Upper lobe of left lung (tissue), 6 donors: ENCODE data around the gene OGFRL1. TPM values are rescaled to one million over a fixed set of nuclear protein-coding genes. Genes with fewer than 3 reads are reported as not detected.

Experiments used
- ATAC-seq, 2 donors: fragments of 200-7000 bp; cut with Tn5 transposase; one replicate each; pipeline ENCODE4 v1.9.1; 2022; ENCODE audit warnings: mild to moderate bottlenecking in 2 of 2, moderate library complexity in 2 of 2; ENCODE audit not compliant: low FRiP score in 2 of 2
- DNase-seq, 2 donors: peaks; one replicate each; pipeline ENCODE4 v3.0.0-alpha.2; 2019 to 2020
- H3K27ac ChIP-seq, 4 donors: fragments of 200-600 bp; sonication (generic); one replicate each; pipeline ENCODE4 v1.5.1; 2016 to 2019
- H3K27me3 ChIP-seq, 4 donors: fragments of 200-600 bp; sonication (generic); one replicate each; pipeline ENCODE4 v1.5.1; 2017 to 2019
- H3K36me3 ChIP-seq, 4 donors: fragments of 200-600 bp; sonication (generic); one replicate each; pipeline ENCODE4 v1.5.1; 2016 to 2019
- H3K4me1 ChIP-seq, 4 donors: fragments of 200-600 bp; sonication (generic); one replicate each; pipeline ENCODE4 v1.5.1; 2018 to 2019
- H3K4me3 ChIP-seq, 4 donors: fragments of 200-600 bp; sonication (generic); one replicate each; pipeline ENCODE4 v1.5.1; 2017 to 2019; ENCODE audit warnings: mild to moderate bottlenecking in 2 of 4, moderate library complexity in 1 of 4
- H3K9me3 ChIP-seq, 4 donors: fragments of 200-600 bp; sonication (generic); one replicate each; pipeline ENCODE4 v1.5.1; 2018 to 2019
- CTCF ChIP-seq, 6 experiments: fragments of 450-650 bp in 4 of 6; fragments of 200-600 bp in 2 of 6; sonication (generic) in 2 of 6; IDR thresholded peaks; one replicate each; pipeline ENCODE4 v1.5.1; 2016 to 2019; ENCODE audit warnings: antibody characterized with exemption in 6 of 6
- EP300 ChIP-seq, 4 donors: sonication (generic); formaldehyde crosslinking; IDR thresholded peaks; one replicate each; pipeline ENCODE4 v1.5.1; 2017; ENCODE audit warnings: antibody characterized with exemption in 4 of 4, control low read depth in 2 of 4
- POLR2A ChIP-seq, 4 donors: fragments of 450-650 bp; IDR thresholded peaks; one replicate each; pipeline ENCODE4 v1.5.1; 2016 to 2017; ENCODE audit warnings: antibody characterized with exemption in 4 of 4, mild to moderate bottlenecking in 2 of 4
- POLR2AphosphoS5 ChIP-seq, 2 donors: sonication (generic); formaldehyde crosslinking; IDR thresholded peaks; one replicate each; pipeline ENCODE4 v1.5.1; 2017; ENCODE audit warnings: antibody characterized with exemption in 2 of 2
- WGBS, 2 donors: methylation state at CpG; one replicate each; pipeline ENCODE4 v1.1.5; 2017 to 2018; 5-methylcytosine and 5-hydroxymethylcytosine counted together
- total RNA-seq, 6 donors: library from RNA; depleted of rRNA in 4 of 6; stranded (reverse); fragments of >200 nt in 4 of 6; gene quantifications; one replicate each; pipeline versions ENCODE4 v1.1.0 to v1.2.1, GENCODE V29; 2016 to 2021
- donor health status: DM: no; HTN: no; CAD: no; lungs with moderate emphysema.
- donor health status: DM: no; HTN: yes; CAD: no; lungs with severe emphysema.

OGFRL1 gene
- total RNA-seq, 6 donors from 2014 or later = 11.5 to 36.1 (median 22.0) TPM

- Histone ChIP-seq H3K27ac (no peak overlapping the region), H3K4me3 (no peak overlapping the region), H3K9me3 (no peaks in the 10 kb centered on the region), H3K27me3 (no peaks in the 10 kb centered on the region), H3K4me1 (peaks cover 2 to 18% (median 12%) of the 10 kb centered on the region in 4 donors), H3K36me3 (peaks cover 0 to 7% (median 0%) of the 10 kb centered on the region in 4 donors)
- DNase-seq = peak in 1 of 2 donors; percentile 26
- no peak for TF ChIP-seq CTCF (IDR thresholded peaks at IDR 0.05)
- peak; percentile 57 to 71 for TF ChIP-seq POLR2AphosphoS5 (IDR thresholded peaks at IDR 0.05)
- TF ChIP-seq EP300 (IDR thresholded peaks at IDR 0.05) = peak in 2 of 4 donors; percentile 11 to 77
- WGBS, 2 donors = 50 to 75% methylated on average over 2 of the region's 2 CpGs
- ATAC-seq = peak in 1 of 2 donors; percentile 55
Measured at GRCh38 chr6:71333697-71334096, 45.1 kb downstream of the OGFRL1 start.

- no peak for ATAC-seq
- H3K4me1 ChIP-seq = peaks cover 2 to 18% (median 12%) of the 10 kb centered on the region in 4 donors
- H3K27ac ChIP-seq = no peak overlapping the region
- TF ChIP-seq POLR2AphosphoS5 (IDR thresholded peaks at IDR 0.05) (no peak), CTCF (IDR thresholded peaks at IDR 0.05) (no peak), EP300 (IDR thresholded peaks at IDR 0.05) (peak in 1 of 4 donors; percentile 78)
- peaks cover 0 to 4% (median 0%) of the 10 kb centered on the region in 4 donors for H3K36me3 ChIP-seq
- no peak for DNase-seq
- no peaks in the 10 kb centered on the region for H3K9me3 ChIP-seq
- no peaks in the 10 kb centered on the region for H3K27me3 ChIP-seq
- H3K4me3 ChIP-seq = no peak overlapping the region
Measured at GRCh38 chr6:71334768-71335167, 46.2 kb downstream of the OGFRL1 start.

- peaks cover 0 to 3% (median 0%) of the 10 kb centered on the region in 4 donors for H3K36me3 ChIP-seq
- H3K4me3 ChIP-seq = no peak overlapping the region
Measured at GRCh38 chr6:71335544-71335943, 46.9 kb downstream of the OGFRL1 start.

GRCh38 chr6:71336901-71337300, 48.3 kb downstream of the OGFRL1 start:
- H3K36me3 ChIP-seq = no peaks in the 10 kb centered on the region
- ATAC-seq = no peak
- H3K9me3 ChIP-seq = no peaks in the 10 kb centered on the region
- WGBS, 2 donors = 54 to 75% methylated on average over 2 of the region's 2 CpGs
- H3K4me1 ChIP-seq = peaks cover 2 to 18% (median 12%) of the 10 kb centered on the region in 4 donors
- no peak overlapping the region for H3K27ac ChIP-seq
- no peak for DNase-seq
- no peak overlapping the region for H3K4me3 ChIP-seq
- no peak for TF ChIP-seq POLR2AphosphoS5 (IDR thresholded peaks at IDR 0.05)
- TF ChIP-seq CTCF (IDR thresholded peaks at IDR 0.05) = no peak
- no peak for TF ChIP-seq EP300 (IDR thresholded peaks at IDR 0.05)
- no peak for TF ChIP-seq POLR2A (IDR thresholded peaks at IDR 0.05)
- H3K27me3 ChIP-seq = no peaks in the 10 kb centered on the region

More at GRCh38 chr6:71335544-71335943, 46.9 kb downstream of the OGFRL1 start:
- ATAC-seq = no peak
- no peak overlapping the region for H3K27ac ChIP-seq
- DNase-seq = no peak
- TF ChIP-seq POLR2AphosphoS5 (IDR thresholded peaks at IDR 0.05) (no peak), CTCF (IDR thresholded peaks at IDR 0.05) (no peak), POLR2A (IDR thresholded peaks at IDR 0.05) (no peak), EP300 (IDR thresholded peaks at IDR 0.05) (no peak)
- peaks cover 2 to 18% (median 12%) of the 10 kb centered on the region in 4 donors for H3K4me1 ChIP-seq
- no peaks in the 10 kb centered on the region for H3K9me3 ChIP-seq
- no peaks in the 10 kb centered on the region for H3K27me3 ChIP-seq

- no peak overlapping the region for H3K4me3 ChIP-seq
- no peak for TF ChIP-seq EP300 (IDR thresholded peaks at IDR 0.05)
- no peak for TF ChIP-seq CTCF (IDR thresholded peaks at IDR 0.05)
- no peak for TF ChIP-seq POLR2AphosphoS5 (IDR thresholded peaks at IDR 0.05)
- no peak for TF ChIP-seq POLR2A (IDR thresholded peaks at IDR 0.05)
- no peak overlapping the region for H3K27ac ChIP-seq
- ATAC-seq (no peak), DNase-seq (no peak)
- WGBS, 2 donors = 91 to 92% methylated on average over 4 of the region's 4 CpGs
- peaks cover 0 to 2% (median 0%) of the 10 kb centered on the region in 4 donors for H3K36me3 ChIP-seq
- peaks cover 0 to 15% (median 5%) of the 10 kb centered on the region in 4 donors for H3K4me1 ChIP-seq
- H3K9me3 ChIP-seq = no peaks in the 10 kb centered on the region
- H3K27me3 ChIP-seq = no peaks in the 10 kb centered on the region
Measured at GRCh38 chr6:71338540-71339316, 50.1 kb downstream of the OGFRL1 start.
